ENCODE results near the gene DERL3. TPM values are rescaled to one million over a fixed set of nuclear protein-coding genes. Genes with fewer than 3 reads are reported as not detected.

DERL3 gene
- total and polyA plus RNA-seq, 8 donors: 0.45 to 24.5 (median 7.1) TPM

GRCh38 chr22:23837496-23837859 lies 1.3 kb downstream of the DERL3 start:
- H3K36me3 ChIP-seq: peaks cover 17 to 48% (median 44%) of the 10 kb centered on the region in 4 donors
- peaks cover 29 to 71% (median 56%) of the 10 kb centered on the region in 4 donors for H3K4me1 ChIP-seq
- H3K9me3 ChIP-seq: no peaks in the 10 kb centered on the region
- intact Hi-C loops (cut with DNase I; ENCODE audit: low total_unique reads): no loop called here
- WGBS, 5 donors: 60 to 76% (median 71%) methylated on average over 9 to 12 of the region's 12 CpGs
- no peaks in the 10 kb centered on the region for H3K27me3 ChIP-seq
- no peak for DNase-seq
- TF ChIP-seq EP300 (IDR thresholded peaks at IDR 0.05) (no peak), POLR2AphosphoS5 (IDR thresholded peaks at IDR 0.05) (no peak), CTCF (IDR thresholded peaks at IDR 0.05) (no peak), POLR2A (IDR thresholded peaks at IDR 0.05) (no peak)
- peak overlapping the region in 1 of 5 donors; percentile 65 for H3K27ac ChIP-seq
- peak overlapping the region; percentile 47 to 61 (median 53) for H3K4me3 ChIP-seq

- H3K9me3 ChIP-seq: no peaks in the 10 kb centered on the region
- H3K27me3 ChIP-seq: no peaks in the 10 kb centered on the region
- H3K36me3 ChIP-seq: peaks cover 17 to 54% (median 50%) of the 10 kb centered on the region in 4 donors
- H3K27ac ChIP-seq: peak overlapping the region in 3 of 5 donors; percentile 44 to 65 (median 61)
- H3K4me1 ChIP-seq: peaks cover 29 to 74% (median 56%) of the 10 kb centered on the region in 4 donors
- TF ChIP-seq POLR2AphosphoS5 (IDR thresholded peaks at IDR 0.05): no peak
- no peak for TF ChIP-seq EP300 (IDR thresholded peaks at IDR 0.05)
- no peak for TF ChIP-seq CTCF (IDR thresholded peaks at IDR 0.05)
- TF ChIP-seq POLR2A (IDR thresholded peaks at IDR 0.05): no peak
- intact Hi-C loops (cut with DNase I; ENCODE audit: low total_unique reads): no loop called here
- DNase-seq: no peak
- peak overlapping the region in 2 of 4 donors; percentile 50 to 61 for H3K4me3 ChIP-seq
- WGBS, 5 donors: 74 to 83% (median 77%) methylated on average over 11 to 12 of the region's 12 CpGs
Measured at GRCh38 chr22:23836692-23837495, 1.9 kb downstream of the DERL3 start.

GRCh38 chr22:23836281-23836680 lies 2.5 kb downstream of the DERL3 start:
- Histone ChIP-seq H3K9me3 (no peaks in the 10 kb centered on the region), H3K4me1 (peaks cover 29 to 74% (median 56%) of the 10 kb centered on the region in 4 donors), H3K27me3 (no peaks in the 10 kb centered on the region), H3K27ac (peak overlapping the region in 4 of 5 donors; percentile 44 to 65 (median 52)), H3K4me3 (no peak overlapping the region), H3K36me3 (peaks cover 17 to 60% (median 56%) of the 10 kb centered on the region in 4 donors)
- WGBS, 5 donors: 65 to 95% (median 70%) methylated on average over 4 to 5 of the region's 5 CpGs
- no peak for TF ChIP-seq POLR2AphosphoS5 (IDR thresholded peaks at IDR 0.05)
- no peak for TF ChIP-seq POLR2A (IDR thresholded peaks at IDR 0.05)
- no peak for TF ChIP-seq CTCF (IDR thresholded peaks at IDR 0.05)
- intact Hi-C loops (cut with DNase I; ENCODE audit: low total_unique reads): no loop called here
- DNase-seq: no peak

- no peaks in the 10 kb centered on the region for H3K9me3 ChIP-seq
- no peak for DNase-seq
- 40 to 53% (median 43%) methylated on average over 10 to 11 of the region's 11 CpGs for WGBS, 5 donors
- peaks cover 29 to 74% (median 56%) of the 10 kb centered on the region in 4 donors for H3K4me1 ChIP-seq
- no peak for TF ChIP-seq EP300 (IDR thresholded peaks at IDR 0.05)
- no peak for TF ChIP-seq CTCF (IDR thresholded peaks at IDR 0.05)
- TF ChIP-seq POLR2AphosphoS5 (IDR thresholded peaks at IDR 0.05): no peak
- TF ChIP-seq POLR2A (IDR thresholded peaks at IDR 0.05): no peak
- peak overlapping the region; percentile 44 to 65 (median 61) for H3K27ac ChIP-seq
- H3K36me3 ChIP-seq: peaks cover 17 to 66% (median 63%) of the 10 kb centered on the region in 4 donors
- no peaks in the 10 kb centered on the region for H3K27me3 ChIP-seq
- no peak overlapping the region for H3K4me3 ChIP-seq
- intact Hi-C loops (cut with DNase I; ENCODE audit: low total_unique reads): no loop called here
Measured at GRCh38 chr22:23835484-23836144, 3.2 kb downstream of the DERL3 start.

All from stomach (tissue), 9 donors.